SK-N-MC (cell line): Measurements from ENCODE around the gene STON2.

Source experiments
- EZH2 ChIP-seq: fragments of 200-600 bp; sonication (generic); IDR thresholded peaks from one replicate; pipeline ENCODE4 v1.6.1; 2017; ENCODE audit warnings: antibody characterized with exemption
- POLR2AphosphoS5 ChIP-seq: IDR thresholded peaks from 2 replicates; pipeline ENCODE4 v1.6.1; 2012; ENCODE audit warnings: mild to moderate bottlenecking, low read depth, low read length, borderline replicate concordance

DNA sequence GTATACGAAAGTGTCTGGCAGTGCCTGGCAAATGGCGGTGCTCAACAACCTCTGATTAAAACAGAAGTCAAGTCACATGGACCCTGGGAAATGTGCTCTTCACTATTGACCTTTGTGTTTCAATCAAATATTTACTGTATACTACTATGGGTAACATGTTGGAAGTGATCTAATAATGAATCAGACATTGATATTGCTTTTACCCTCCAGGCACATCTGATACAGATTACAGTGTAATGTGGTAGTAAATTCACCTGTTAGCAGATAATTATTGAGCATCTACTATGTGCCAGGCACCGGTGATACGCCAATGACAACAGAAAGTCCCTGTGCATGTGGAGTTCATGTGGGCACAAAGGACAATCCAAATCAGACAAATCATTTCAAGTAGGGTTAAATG lies 63.1 kb downstream of the STON2 start:
- TF ChIP-seq EZH2 (no peak), POLR2AphosphoS5 (no peak)
